ENCODE results near the gene ZFAND2A.

DNA sequence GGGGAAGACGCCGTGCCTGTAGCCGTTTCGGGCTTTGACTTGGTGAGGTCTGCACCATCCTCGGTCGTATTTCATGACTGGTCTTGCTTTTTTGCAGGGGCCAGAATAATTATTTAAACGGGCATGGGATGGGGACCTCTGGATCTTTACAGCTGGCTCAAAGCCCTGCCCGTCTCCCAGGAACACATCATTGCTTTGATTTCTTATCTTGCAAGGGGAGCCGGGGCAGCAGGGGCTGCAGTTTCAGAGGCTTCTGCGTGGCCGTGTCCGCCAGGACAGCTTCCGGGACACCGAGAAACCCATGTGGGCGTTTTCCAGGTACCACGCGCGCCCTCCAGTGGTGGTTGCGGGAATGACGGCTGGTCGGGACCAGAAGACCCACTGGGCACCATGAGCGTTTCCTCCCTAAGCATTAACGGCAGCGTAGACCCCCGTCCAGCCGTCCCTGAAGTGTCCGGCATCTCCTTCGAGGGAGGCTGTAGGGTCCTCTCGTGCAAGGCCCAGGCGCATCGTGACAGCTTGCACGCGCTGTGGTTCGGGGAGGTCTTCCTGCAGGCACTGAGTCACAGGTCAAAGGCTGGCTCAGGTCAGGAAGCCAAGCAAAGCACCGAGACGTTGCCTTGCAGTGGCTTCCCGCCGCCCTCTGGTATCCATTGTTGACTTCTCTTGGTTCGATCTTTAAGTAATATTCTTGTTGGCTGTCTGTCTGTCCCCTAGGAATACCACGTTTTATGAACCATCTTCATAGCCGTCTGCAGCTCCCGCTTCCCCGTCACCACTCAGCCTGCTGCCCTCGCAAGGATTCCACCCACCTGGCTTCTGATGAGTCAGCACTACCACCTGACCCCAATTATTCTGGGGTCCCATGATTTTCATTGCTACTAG, 16.2 kb upstream of the ZFAND2A start:
- TF ChIP-seq, protein P1, sequence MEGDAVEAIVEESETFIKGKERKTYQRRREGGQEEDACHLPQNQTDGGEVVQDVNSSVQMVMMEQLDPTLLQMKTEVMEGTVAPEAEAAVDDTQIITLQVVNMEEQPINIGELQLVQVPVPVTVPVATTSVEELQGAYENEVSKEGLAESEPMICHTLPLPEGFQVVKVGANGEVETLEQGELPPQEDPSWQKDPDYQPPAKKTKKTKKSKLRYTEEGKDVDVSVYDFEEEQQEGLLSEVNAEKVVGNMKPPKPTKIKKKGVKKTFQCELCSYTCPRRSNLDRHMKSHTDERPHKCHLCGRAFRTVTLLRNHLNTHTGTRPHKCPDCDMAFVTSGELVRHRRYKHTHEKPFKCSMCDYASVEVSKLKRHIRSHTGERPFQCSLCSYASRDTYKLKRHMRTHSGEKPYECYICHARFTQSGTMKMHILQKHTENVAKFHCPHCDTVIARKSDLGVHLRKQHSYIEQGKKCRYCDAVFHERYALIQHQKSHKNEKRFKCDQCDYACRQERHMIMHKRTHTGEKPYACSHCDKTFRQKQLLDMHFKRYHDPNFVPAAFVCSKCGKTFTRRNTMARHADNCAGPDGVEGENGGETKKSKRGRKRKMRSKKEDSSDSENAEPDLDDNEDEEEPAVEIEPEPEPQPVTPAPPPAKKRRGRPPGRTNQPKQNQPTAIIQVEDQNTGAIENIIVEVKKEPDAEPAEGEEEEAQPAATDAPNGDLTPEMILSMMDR (optimal IDR thresholded peaks at IDR 0.05 in 1 of 3, IDR thresholded peaks at IDR 0.05 in 1 of 3, conservative IDR thresholded peaks at IDR 0.05 in 1 of 3; ENCODE audit: extremely low read depth in 1 of 3, insufficient read depth in 2 of 3, low read length in 3 of 3), result peak; percentile 83 to 97 (median 93)
- TF ChIP-seq EZH2 (IDR thresholded peaks at IDR 0.05; ENCODE audit: low read length), result no peak

All from keratinocyte (primary cell).